Endodermal cell (in vitro differentiated cells): Measurements from ENCODE around the gene PREP. TPM values are rescaled to one million over a fixed set of nuclear protein-coding genes. Genes with fewer than 3 reads are reported as not detected.

Experiments
- DNase-seq: peaks from one replicate; pipeline ENCODE4 v3.0.0-alpha.2; 2017
- H3K27ac ChIP-seq: 2 replicates; pipeline ENCODE4 v1.5.1; 2013; ENCODE audit warnings: mild to moderate bottlenecking, low read depth, low read length, moderate library complexity
- H3K27me3 ChIP-seq: 2 replicates; pipeline ENCODE4 v1.6.1; 2013; ENCODE audit warnings: mild to moderate bottlenecking, low read length, moderate library complexity; ENCODE audit not compliant: insufficient read depth, control insufficient read depth, poor library complexity, severe bottlenecking
- H3K36me3 ChIP-seq: 2 replicates; pipeline ENCODE4 v1.7.0; 2013; ENCODE audit warnings: mild to moderate bottlenecking, low read length, moderate library complexity; ENCODE audit not compliant: control insufficient read depth, insufficient read depth
- H3K4me1 ChIP-seq: one replicate; pipeline ENCODE4 v1.7.0; 2013; ENCODE audit warnings: low read length; ENCODE audit not compliant: control insufficient read depth, insufficient read depth
- H3K4me3 ChIP-seq: 2 replicates; pipeline ENCODE4 v1.5.1; 2013; ENCODE audit warnings: mild to moderate bottlenecking, low read length, moderate library complexity
- H3K9ac ChIP-seq: 2 replicates; pipeline ENCODE4 v1.6.1; 2013; ENCODE audit warnings: mild to moderate bottlenecking, low read length, moderate library complexity; ENCODE audit not compliant: poor library complexity, severe bottlenecking; ENCODE audit errors: extremely low read depth
- H3K9me3 ChIP-seq: 2 replicates; pipeline ENCODE4 v1.6.1; 2013; ENCODE audit warnings: mild to moderate bottlenecking, low read length, moderate library complexity; ENCODE audit not compliant: control insufficient read depth
- H3K27ac Mint-ChIP-seq: 2 replicates; pipeline ENCODE4 v1.8.0; 2020; ENCODE audit warnings: mixed read lengths
- H3K27me3 Mint-ChIP-seq: 2 replicates; pipeline ENCODE4 v1.8.0; 2021; ENCODE audit warnings: mild to moderate bottlenecking, mixed read lengths; ENCODE audit not compliant: insufficient read depth
- H3K36me3 Mint-ChIP-seq: 2 replicates; pipeline ENCODE4 v1.8.0; 2020; ENCODE audit warnings: low read depth, mixed read lengths
- H3K4me1 Mint-ChIP-seq: 2 replicates; pipeline ENCODE4 v1.8.0; 2020; ENCODE audit warnings: mixed read lengths
- H3K4me3 Mint-ChIP-seq: 2 replicates; pipeline ENCODE4 v1.8.0; 2020; ENCODE audit warnings: mild to moderate bottlenecking, moderate library complexity, mixed read lengths
- H3K9me3 Mint-ChIP-seq: 2 replicates; pipeline ENCODE4 v1.8.0; 2020; ENCODE audit warnings: mild to moderate bottlenecking, mixed read lengths
- CTCF ChIP-seq: fragments of 200-600 bp; sonication (generic); conservative IDR thresholded peaks from 2 replicates; pipeline ENCODE4 v1.5.0; 2021; ENCODE audit warnings: antibody characterized with exemption, mild to moderate bottlenecking
- WGBS, 2 experiments: methylation state at CpG; one replicate each; pipeline versions ENCODE4 v1.1.5 to v1.1.7; 2013; ENCODE audit warnings: missing lambda C conversion rate in 2 of 2, mixed read lengths in 1 of 2; ENCODE audit not compliant: insufficient coverage in 1 of 2, insufficient read length in 1 of 2; 5-methylcytosine and 5-hydroxymethylcytosine counted together
- total RNA-seq, 2 donors: library from RNA; stranded (reverse); fragmentation: NEBNext Ultra II Directional in 1 of 2; extraction: Animal tissue kit (Norgen Biotek cat#: 25700) in 1 of 2; gene quantifications; 2 replicates in 1 of 2; 3 replicates in 1 of 2; pipeline ENCODE4 v1.2.1, GENCODE V29; 2021

Gene PREP
- total RNA-seq, 2 donors from 2014 or later = 42.9 to 52.2 TPM

- no peak for DNase-seq
- no peaks in the 10 kb centered on the region for H3K4me1 Mint-ChIP-seq
- Histone ChIP-seq H3K27ac (no peak overlapping the region), H3K9ac (no peak overlapping the region), H3K36me3 (peaks cover 24% of the 10 kb centered on the region), H3K27me3 (no peaks in the 10 kb centered on the region), H3K9me3 (no peaks in the 10 kb centered on the region), H3K4me1 (no peaks in the 10 kb centered on the region), H3K4me3 (no peak overlapping the region)
- no peaks in the 10 kb centered on the region for H3K27me3 Mint-ChIP-seq
- H3K9me3 Mint-ChIP-seq = no peaks in the 10 kb centered on the region
- WGBS, 2 experiments = 94 to 96% methylated on average over 4 of the region's 4 CpGs
- TF ChIP-seq CTCF = no peak
- H3K27ac Mint-ChIP-seq = no peak overlapping the region
- no peak overlapping the region for H3K4me3 Mint-ChIP-seq
- H3K36me3 Mint-ChIP-seq = peaks cover 34% of the 10 kb centered on the region
These were observed 70.3 kb downstream of the PREP start for GRCh38 chr6:105332576-105332975.

GRCh38 chr6:105331927-105332326 is 71.0 kb downstream of the PREP start:
- H3K4me3 ChIP-seq = no peak overlapping the region
- DNase-seq = no peak
- H3K27ac Mint-ChIP-seq = no peak overlapping the region
- TF ChIP-seq CTCF = no peak
- H3K36me3 Mint-ChIP-seq = peaks cover 30% of the 10 kb centered on the region
- H3K36me3 ChIP-seq = peaks cover 26% of the 10 kb centered on the region
- WGBS, 2 experiments = 81 to 97% methylated on average over 2 to 4 of the region's 4 CpGs
- H3K9me3 ChIP-seq = no peaks in the 10 kb centered on the region
- no peaks in the 10 kb centered on the region for H3K4me1 ChIP-seq
- H3K4me3 Mint-ChIP-seq = no peak overlapping the region
- no peaks in the 10 kb centered on the region for H3K4me1 Mint-ChIP-seq
- no peaks in the 10 kb centered on the region for H3K27me3 ChIP-seq
- no peak overlapping the region for H3K9ac ChIP-seq
- no peaks in the 10 kb centered on the region for H3K27me3 Mint-ChIP-seq
- no peaks in the 10 kb centered on the region for H3K9me3 Mint-ChIP-seq
- no peak overlapping the region for H3K27ac ChIP-seq

DNA sequence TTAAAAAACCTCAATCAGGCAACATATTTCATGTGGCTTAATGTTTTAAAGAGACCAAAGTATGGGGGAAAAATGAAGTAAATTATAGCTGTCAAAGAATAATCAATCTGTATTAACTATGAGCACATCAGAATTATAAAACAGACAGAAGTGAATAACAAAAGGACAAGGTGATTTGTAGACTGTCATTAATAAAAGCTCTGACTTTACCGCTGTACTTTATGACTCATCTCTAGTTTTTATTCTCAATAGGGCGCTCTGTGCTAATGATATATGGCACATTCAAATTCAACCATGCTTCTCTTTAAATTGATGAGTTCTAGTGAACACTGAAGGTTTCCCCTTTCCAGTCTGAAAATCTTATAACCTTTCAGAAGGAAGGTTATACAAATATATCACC is 72.0 kb downstream of the PREP start:
- TF ChIP-seq CTCF = no peak
- Mint-ChIP-seq H3K36me3 (peaks cover 29% of the 10 kb centered on the region), H3K27me3 (no peaks in the 10 kb centered on the region), H3K27ac (no peak overlapping the region), H3K4me3 (no peak overlapping the region), H3K4me1 (no peaks in the 10 kb centered on the region), H3K9me3 (no peaks in the 10 kb centered on the region)
- no peaks in the 10 kb centered on the region for H3K9me3 ChIP-seq
- H3K4me3 ChIP-seq = no peak overlapping the region
- no peak for DNase-seq
- WGBS, 2 experiments = 94 to 100% methylated on average over 2 of the region's 2 CpGs
- H3K4me1 ChIP-seq = no peaks in the 10 kb centered on the region
- no peaks in the 10 kb centered on the region for H3K27me3 ChIP-seq
- no peak overlapping the region for H3K27ac ChIP-seq
- H3K36me3 ChIP-seq = peaks cover 23% of the 10 kb centered on the region
- H3K9ac ChIP-seq = no peak overlapping the region
